DMS153 treated with DMSO at 0.1 percent for 48 hours (cell line): ENCODE measurements around the gene RSPH10B.
"Not testable (repeated sequence)": the region's sequence is repeated elsewhere in the genome, so short reads cannot be mapped to it uniquely, and the experiment has no call there.

Experiments used
- DNase-seq: peaks from one replicate; lab custom pipeline; 2025; ENCODE audit not compliant: unreplicated experiment; lab: John Stamatoyannopoulos, UW

The RSPH10B gene

GRCh38 chr7:5970347-5970911 is at the start of gene RSPH10B:
Gene RSPH10B, minus strand, starts transcription at chr7:5970689. Its CDS starts 3,573 bp downstream, at chr7:5967116.
- not testable (repeated sequence) for DNase-seq

GRCh38 chr7:6016653-6016966 is 46.1 kb upstream of the RSPH10B start:
- no peak for DNase-seq

GRCh38 chr7:6015917-6016652 is 45.6 kb upstream of the RSPH10B start:
- no peak for DNase-seq

GRCh38 chr7:6012355-6013104 is 42.0 kb upstream of the RSPH10B start:
- DNase-seq = no peak

GRCh38 chr7:6011541-6011940 is 41.1 kb upstream of the RSPH10B start:
- DNase-seq = no peak

- DNase-seq = not testable (repeated sequence)
These were observed 39.9 kb upstream of the RSPH10B start for GRCh38 chr7:6010370-6010769.

GRCh38 chr7:6008668-6009611 is 38.5 kb upstream of the RSPH10B start, which contains the start of the genes AIMP2 and PMS2:
Gene AIMP2, plus strand, starts transcription at chr7:6009272. Its CDS starts 92 bp downstream, at chr7:6009364.
Gene PMS2, minus strand, starts transcription at chr7:6009049. Its CDS starts 30 bp downstream, at chr7:6009019.
- DNase-seq = peak; percentile 99

GRCh38 chr7:6007835-6008590 is 37.5 kb upstream of the RSPH10B start:
- not testable (repeated sequence) for DNase-seq

- DNase-seq = no peak
These were observed 36.9 kb upstream of the RSPH10B start for GRCh38 chr7:6007386-6007785.

GRCh38 chr7:5997210-5997808 is 26.8 kb upstream of the RSPH10B start:
- DNase-seq = peak; percentile 78

GRCh38 chr7:5987061-5987460 is 16.6 kb upstream of the RSPH10B start:
- DNase-seq = not testable (repeated sequence)

GRCh38 chr7:5979680-5980314 is 9.3 kb upstream of the RSPH10B start:
- not testable (repeated sequence) for DNase-seq

- not testable (repeated sequence) for DNase-seq
These were observed 3.1 kb upstream of the RSPH10B start for GRCh38 chr7:5973580-5973979.

- DNase-seq = not testable (repeated sequence)
These were observed 6.7 kb downstream of the RSPH10B start for GRCh38 chr7:5963810-5964209.

GRCh38 chr7:5963205-5963604 is 7.3 kb downstream of the RSPH10B start:
- DNase-seq = not testable (repeated sequence)

- not testable (repeated sequence) for DNase-seq
These were observed 35.5 kb downstream of the RSPH10B start for GRCh38 chr7:5934945-5935450.

GRCh38 chr7:5931905-5932644 is 38.4 kb downstream of the RSPH10B start:
- not testable (repeated sequence) for DNase-seq

- not testable (repeated sequence) for DNase-seq
These were observed 39.2 kb downstream of the RSPH10B start for GRCh38 chr7:5931250-5931649.
